22Rv1 (cell line): ENCODE data around the gene ANKRD33.

Source experiments
- H3K27ac ChIP-seq: fragments of 450-650 bp; 2 replicates; pipeline ENCODE4 v1.5.1; 2017
- CTCF ChIP-seq: fragments of 450-650 bp; IDR thresholded peaks from 2 replicates; pipeline ENCODE4 v1.5.1; 2017; ENCODE audit warnings: mild to moderate bottlenecking
- ZFX ChIP-seq: fragments of 450-650 bp; IDR thresholded peaks from 2 replicates; pipeline ENCODE4 v1.6.1; 2017; ENCODE audit warnings: antibody characterized with exemption, borderline replicate concordance

Gene ANKRD33

GRCh38 chr12:51898937-51899336 is 11.0 kb downstream of the ANKRD33 start:
- TF ChIP-seq ZFX (no peak), CTCF (no peak)
- H3K27ac ChIP-seq = no peak overlapping the region

GRCh38 chr12:51900323-51900889 is 12.5 kb downstream of the ANKRD33 start:
- H3K27ac ChIP-seq = no peak overlapping the region
- no peak for TF ChIP-seq ZFX
- TF ChIP-seq CTCF = no peak

- no peak overlapping the region for H3K27ac ChIP-seq
- TF ChIP-seq ZFX (no peak), CTCF (no peak)
Observed at GRCh38 chr12:51901121-51901817, 13.4 kb downstream of the ANKRD33 start.

- H3K27ac ChIP-seq = no peak overlapping the region
- TF ChIP-seq CTCF (no peak), ZFX (no peak)
Observed at GRCh38 chr12:51901881-51902280, 14.0 kb downstream of the ANKRD33 start.

- no peak overlapping the region for H3K27ac ChIP-seq
Observed at GRCh38 chr12:51904951-51905470, 17.1 kb downstream of the ANKRD33 start.

GRCh38 chr12:51905471-51906429 is 17.8 kb downstream of the ANKRD33 start:
- no peak overlapping the region for H3K27ac ChIP-seq
- TF ChIP-seq ZFX (no peak), CTCF (no peak)

More at GRCh38 chr12:51904951-51905470, 17.1 kb downstream of the ANKRD33 start:
- TF ChIP-seq ZFX (no peak), CTCF (no peak)
